Chondrocyte (in vitro differentiated cells): Measurements from ENCODE around the gene GZF1. TPM values are rescaled to one million over a fixed set of nuclear protein-coding genes. Genes with fewer than 3 reads are reported as not detected.

Source experiments
- DNase-seq: peaks from one replicate; pipeline ENCODE4 v3.0.0; 2021; ENCODE audit warnings: mixed read lengths, low spot score
- H3K27ac Mint-ChIP-seq: one replicate; pipeline ENCODE4 v1.8.0; 2021; ENCODE audit warnings: mild to moderate bottlenecking, moderate library complexity, mixed read lengths; ENCODE audit not compliant: unreplicated experiment
- H3K27me3 Mint-ChIP-seq: 2 replicates; pipeline ENCODE4 v1.8.0; 2021; ENCODE audit warnings: low read depth, mixed read lengths
- H3K36me3 Mint-ChIP-seq: 2 replicates; pipeline ENCODE4 v1.8.0; 2021; ENCODE audit warnings: low read depth, mixed read lengths
- H3K4me1 Mint-ChIP-seq: 2 replicates; pipeline ENCODE4 v1.8.0; 2021; ENCODE audit warnings: low read depth, mild to moderate bottlenecking, mixed read lengths
- H3K4me3 Mint-ChIP-seq: one replicate; pipeline ENCODE4 v1.8.0; 2021; ENCODE audit warnings: mild to moderate bottlenecking, moderate library complexity, mixed read lengths; ENCODE audit not compliant: unreplicated experiment
- H3K9me3 Mint-ChIP-seq: 2 replicates; pipeline ENCODE4 v1.8.0; 2021; ENCODE audit warnings: low read depth, mixed read lengths
- total RNA-seq: library from RNA; stranded (reverse); gene quantifications from 3 replicates; pipeline ENCODE4 v1.2.1, GENCODE V29; 2021
- TF ChIP-seq, protein P1 (sequence below): fragments of 200-600 bp; sonication (generic); IDR thresholded peaks from 2 replicates; pipeline ENCODE4 v1.5.0; 2021; ENCODE audit warnings: antibody characterized with exemption, mild to moderate bottlenecking, moderate library complexity

The GZF1 gene
- total RNA-seq, 1 donor from 2014 or later: 11.4 TPM

DNA sequence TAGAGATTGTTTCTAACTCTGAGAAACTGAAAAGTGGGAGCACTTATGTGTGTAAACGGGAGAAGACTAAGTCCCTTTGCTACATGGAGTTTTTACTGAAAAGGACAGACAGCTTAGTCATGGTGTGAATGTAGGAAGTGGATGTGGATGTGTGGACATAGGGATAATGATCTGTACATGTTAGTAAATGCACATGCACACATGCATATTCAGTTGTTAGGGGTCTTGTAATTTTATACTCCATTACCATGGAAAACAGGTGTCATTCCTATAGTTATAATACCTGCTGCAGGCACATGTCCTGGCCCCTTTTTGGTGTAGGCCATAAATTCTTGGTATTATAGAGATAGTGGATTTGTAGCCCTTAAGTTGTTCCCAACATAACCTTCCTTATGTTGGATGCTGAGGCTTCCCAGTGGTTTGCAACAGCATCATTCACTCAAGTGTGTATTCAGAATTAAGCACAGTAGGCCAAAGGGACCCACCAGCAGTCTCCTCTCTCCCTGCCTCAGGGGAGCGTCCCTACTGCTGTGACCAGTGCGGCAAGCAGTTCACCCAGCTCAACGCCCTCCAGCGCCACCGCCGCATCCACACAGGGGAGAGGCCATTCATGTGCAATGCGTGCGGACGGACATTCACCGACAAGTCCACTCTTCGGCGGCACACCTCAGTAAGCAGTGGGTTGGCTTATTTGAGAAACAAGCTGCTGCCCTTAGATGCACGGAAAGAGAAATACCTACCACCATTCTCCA lies 7.3 kb downstream of the GZF1 start:
- Mint-ChIP-seq H3K4me3 (no peak overlapping the region), H3K27ac (no peak overlapping the region)

DNA sequence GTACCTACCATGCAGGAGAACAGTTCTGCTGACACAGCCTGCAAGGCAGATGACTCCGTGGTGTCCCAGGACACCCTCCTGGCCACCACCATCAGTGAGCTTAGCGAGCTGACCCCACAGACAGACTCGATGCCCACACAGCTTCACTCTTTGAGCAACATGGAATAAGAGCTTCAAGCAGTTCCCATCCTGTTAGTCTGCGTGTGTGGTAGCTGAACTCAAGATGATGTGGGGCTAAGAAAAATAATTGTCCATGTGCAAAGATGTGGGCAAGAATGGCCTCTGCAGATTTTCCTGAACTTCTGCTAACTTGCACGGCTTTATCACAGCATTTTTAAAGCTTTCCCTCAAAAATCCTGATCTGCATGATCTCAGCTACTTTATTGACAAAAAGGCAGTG lies 8.3 kb downstream of the GZF1 start:
- no peak overlapping the region for H3K4me3 Mint-ChIP-seq
- DNase-seq: no peak
- H3K27me3 Mint-ChIP-seq: no peaks in the 10 kb centered on the region
- H3K36me3 Mint-ChIP-seq: peaks cover 25% of the 10 kb centered on the region
- H3K9me3 Mint-ChIP-seq: no peaks in the 10 kb centered on the region
- TF ChIP-seq, protein P1, sequence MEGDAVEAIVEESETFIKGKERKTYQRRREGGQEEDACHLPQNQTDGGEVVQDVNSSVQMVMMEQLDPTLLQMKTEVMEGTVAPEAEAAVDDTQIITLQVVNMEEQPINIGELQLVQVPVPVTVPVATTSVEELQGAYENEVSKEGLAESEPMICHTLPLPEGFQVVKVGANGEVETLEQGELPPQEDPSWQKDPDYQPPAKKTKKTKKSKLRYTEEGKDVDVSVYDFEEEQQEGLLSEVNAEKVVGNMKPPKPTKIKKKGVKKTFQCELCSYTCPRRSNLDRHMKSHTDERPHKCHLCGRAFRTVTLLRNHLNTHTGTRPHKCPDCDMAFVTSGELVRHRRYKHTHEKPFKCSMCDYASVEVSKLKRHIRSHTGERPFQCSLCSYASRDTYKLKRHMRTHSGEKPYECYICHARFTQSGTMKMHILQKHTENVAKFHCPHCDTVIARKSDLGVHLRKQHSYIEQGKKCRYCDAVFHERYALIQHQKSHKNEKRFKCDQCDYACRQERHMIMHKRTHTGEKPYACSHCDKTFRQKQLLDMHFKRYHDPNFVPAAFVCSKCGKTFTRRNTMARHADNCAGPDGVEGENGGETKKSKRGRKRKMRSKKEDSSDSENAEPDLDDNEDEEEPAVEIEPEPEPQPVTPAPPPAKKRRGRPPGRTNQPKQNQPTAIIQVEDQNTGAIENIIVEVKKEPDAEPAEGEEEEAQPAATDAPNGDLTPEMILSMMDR: no peak
- no peak overlapping the region for H3K27ac Mint-ChIP-seq
- H3K4me1 Mint-ChIP-seq: peaks cover 33% of the 10 kb centered on the region

More for the DNA sequence above, 7.3 kb downstream of the GZF1 start:
- Mint-ChIP-seq H3K9me3 (no peaks in the 10 kb centered on the region), H3K36me3 (peaks cover 31% of the 10 kb centered on the region), H3K4me1 (peaks cover 43% of the 10 kb centered on the region), H3K27me3 (no peaks in the 10 kb centered on the region)
- DNase-seq: no peak
- TF ChIP-seq, protein P1: no peak

DNA sequence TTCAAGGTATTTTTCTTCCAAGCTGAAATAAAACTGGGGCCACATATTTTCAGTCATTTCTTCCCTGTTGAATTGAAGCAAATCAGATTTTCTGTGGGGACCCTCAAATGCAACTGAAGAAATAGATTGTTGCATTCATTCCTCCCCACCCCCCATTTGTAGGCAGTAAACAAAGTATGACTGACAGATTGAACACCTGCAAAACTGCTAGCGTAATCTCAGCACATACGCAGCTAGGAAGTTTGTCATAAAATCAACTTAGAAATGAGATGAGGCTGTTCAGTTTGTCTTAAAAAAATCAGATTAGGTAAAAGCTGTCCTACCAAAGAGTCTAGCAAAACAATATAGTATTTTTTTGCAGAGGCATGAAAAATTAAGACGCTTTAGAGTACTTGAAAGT lies 8.9 kb downstream of the GZF1 start:
- no peaks in the 10 kb centered on the region for H3K27me3 Mint-ChIP-seq
- peaks cover 31% of the 10 kb centered on the region for H3K36me3 Mint-ChIP-seq
- H3K4me1 Mint-ChIP-seq: peaks cover 32% of the 10 kb centered on the region
- TF ChIP-seq, protein P1: no peak
- no peak for DNase-seq
- H3K9me3 Mint-ChIP-seq: no peaks in the 10 kb centered on the region
- no peak overlapping the region for H3K4me3 Mint-ChIP-seq
- no peak overlapping the region for H3K27ac Mint-ChIP-seq

DNA sequence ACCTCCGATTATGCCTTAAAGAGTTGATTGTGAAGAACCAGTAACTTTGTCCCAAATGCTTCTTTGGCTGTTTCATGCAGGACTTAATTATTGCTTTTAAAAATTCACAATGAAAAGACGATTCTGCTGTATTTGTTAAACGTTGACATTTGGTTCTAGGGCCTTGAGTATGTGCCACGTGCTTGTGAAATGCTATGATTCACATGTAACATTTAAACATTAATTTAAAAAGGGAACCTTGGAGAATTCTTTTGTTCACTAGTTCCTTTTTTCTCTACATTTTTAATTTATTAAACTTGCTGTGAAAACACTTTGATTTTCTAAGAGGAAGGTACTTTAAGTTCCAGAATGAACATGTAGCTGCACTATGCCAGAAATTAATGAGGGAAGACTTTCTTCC lies 9.5 kb downstream of the GZF1 start:
- Mint-ChIP-seq H3K36me3 (peaks cover 37% of the 10 kb centered on the region), H3K27ac (no peak overlapping the region), H3K9me3 (no peaks in the 10 kb centered on the region), H3K4me3 (no peak overlapping the region), H3K27me3 (no peaks in the 10 kb centered on the region), H3K4me1 (peaks cover 26% of the 10 kb centered on the region)
- TF ChIP-seq, protein P1: no peak
- no peak for DNase-seq

DNA sequence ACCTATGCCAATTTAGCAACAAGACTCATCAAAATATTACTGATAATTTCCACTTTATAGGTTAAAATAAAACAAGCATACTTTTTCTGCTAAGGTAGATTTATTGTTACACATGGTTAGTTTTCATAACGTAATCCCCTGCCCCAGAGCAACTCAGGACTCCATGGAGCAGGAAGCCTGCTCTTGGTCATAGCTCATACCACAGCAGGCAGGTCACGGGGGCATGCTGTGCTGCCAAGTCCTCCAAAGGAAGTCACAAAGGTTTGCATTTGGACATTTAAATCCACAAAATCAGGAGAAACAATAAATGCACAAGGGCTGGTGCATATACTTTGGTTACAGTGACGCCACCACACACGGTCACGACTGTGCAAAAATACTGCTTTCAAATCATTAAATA lies 12.5 kb downstream of the GZF1 start:
- Mint-ChIP-seq H3K27me3 (no peaks in the 10 kb centered on the region), H3K4me1 (no peaks in the 10 kb centered on the region), H3K9me3 (no peaks in the 10 kb centered on the region), H3K36me3 (peaks cover 41% of the 10 kb centered on the region), H3K27ac (no peak overlapping the region), H3K4me3 (no peak overlapping the region)
- no peak for DNase-seq
- TF ChIP-seq, protein P1: no peak
